GM12865 (cell line): ENCODE measurements around the gene FOXN3.

Experiments used
- DNase-seq: peaks from one replicate; pipeline ENCODE4 v3.0.0; 2010; ENCODE audit warnings: low read depth
- H3K4me3 ChIP-seq: 2 replicates; pipeline ENCODE4 v1.5.1; 2011; ENCODE audit warnings: mild to moderate bottlenecking, low read depth, low read length, control low read depth
- TF ChIP-seq, protein P1 (sequence below): IDR thresholded peaks from 2 replicates; pipeline ENCODE4 v1.5.1; 2011; ENCODE audit warnings: low read length, control low read depth, low read depth, inconsistent platforms; ENCODE audit not compliant: insufficient read depth; ENCODE audit errors: missing control alignments

FOXN3 gene

GRCh38 chr14:89379006-89379405, 38.0 kb downstream of the FOXN3 start:
- no peak for DNase-seq
- TF ChIP-seq, protein P1, sequence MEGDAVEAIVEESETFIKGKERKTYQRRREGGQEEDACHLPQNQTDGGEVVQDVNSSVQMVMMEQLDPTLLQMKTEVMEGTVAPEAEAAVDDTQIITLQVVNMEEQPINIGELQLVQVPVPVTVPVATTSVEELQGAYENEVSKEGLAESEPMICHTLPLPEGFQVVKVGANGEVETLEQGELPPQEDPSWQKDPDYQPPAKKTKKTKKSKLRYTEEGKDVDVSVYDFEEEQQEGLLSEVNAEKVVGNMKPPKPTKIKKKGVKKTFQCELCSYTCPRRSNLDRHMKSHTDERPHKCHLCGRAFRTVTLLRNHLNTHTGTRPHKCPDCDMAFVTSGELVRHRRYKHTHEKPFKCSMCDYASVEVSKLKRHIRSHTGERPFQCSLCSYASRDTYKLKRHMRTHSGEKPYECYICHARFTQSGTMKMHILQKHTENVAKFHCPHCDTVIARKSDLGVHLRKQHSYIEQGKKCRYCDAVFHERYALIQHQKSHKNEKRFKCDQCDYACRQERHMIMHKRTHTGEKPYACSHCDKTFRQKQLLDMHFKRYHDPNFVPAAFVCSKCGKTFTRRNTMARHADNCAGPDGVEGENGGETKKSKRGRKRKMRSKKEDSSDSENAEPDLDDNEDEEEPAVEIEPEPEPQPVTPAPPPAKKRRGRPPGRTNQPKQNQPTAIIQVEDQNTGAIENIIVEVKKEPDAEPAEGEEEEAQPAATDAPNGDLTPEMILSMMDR, result no peak
- H3K4me3 ChIP-seq, result no peak overlapping the region

DNA sequence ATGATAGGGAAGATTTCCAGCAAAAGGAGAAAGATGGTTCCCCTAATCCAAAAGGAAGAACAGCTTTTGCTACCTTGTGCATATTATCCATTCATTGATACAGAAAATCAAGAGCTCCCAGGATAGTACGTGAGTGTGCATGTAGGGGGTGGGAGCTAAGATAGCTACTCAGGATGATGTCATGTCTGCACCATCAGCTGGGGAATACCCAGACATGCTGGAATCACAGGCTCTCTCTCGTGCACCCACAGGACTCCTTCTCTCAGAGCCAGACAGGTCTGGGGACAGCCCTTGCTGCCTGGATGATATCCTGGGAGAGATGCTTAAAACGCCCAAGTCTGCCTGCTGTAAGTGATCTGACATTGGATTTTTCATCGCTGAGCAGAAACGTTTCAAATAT, 38.9 kb downstream of the FOXN3 start:
- no peak overlapping the region for H3K4me3 ChIP-seq
- DNase-seq, result peak; percentile 55
- TF ChIP-seq, protein P1, result no peak

- DNase-seq, result no peak
- no peak overlapping the region for H3K4me3 ChIP-seq
- TF ChIP-seq, protein P1, result no peak
These were observed 39.5 kb downstream of the FOXN3 start for GRCh38 chr14:89377544-89377943.

DNA sequence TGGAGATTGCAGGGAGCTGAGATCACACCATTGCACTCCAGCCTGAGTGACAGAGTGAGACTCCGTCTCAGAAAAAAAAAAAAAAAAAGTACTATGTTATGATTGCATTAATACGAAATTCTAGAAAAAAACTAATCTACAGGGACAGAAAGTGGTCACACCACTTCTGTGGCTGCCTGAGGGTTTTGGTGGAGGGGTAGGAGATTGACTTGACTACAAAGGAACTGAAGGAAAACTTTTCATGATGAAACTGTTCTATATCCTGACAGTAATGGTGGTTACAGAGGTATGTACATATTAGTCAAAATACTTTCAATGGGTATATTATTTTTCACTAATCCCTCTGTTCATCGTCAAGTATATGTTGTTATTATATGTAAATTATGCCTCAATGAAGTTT, 42.1 kb downstream of the FOXN3 start:
- DNase-seq, result no peak
- TF ChIP-seq, protein P1, result no peak
- H3K4me3 ChIP-seq, result no peak overlapping the region

DNA sequence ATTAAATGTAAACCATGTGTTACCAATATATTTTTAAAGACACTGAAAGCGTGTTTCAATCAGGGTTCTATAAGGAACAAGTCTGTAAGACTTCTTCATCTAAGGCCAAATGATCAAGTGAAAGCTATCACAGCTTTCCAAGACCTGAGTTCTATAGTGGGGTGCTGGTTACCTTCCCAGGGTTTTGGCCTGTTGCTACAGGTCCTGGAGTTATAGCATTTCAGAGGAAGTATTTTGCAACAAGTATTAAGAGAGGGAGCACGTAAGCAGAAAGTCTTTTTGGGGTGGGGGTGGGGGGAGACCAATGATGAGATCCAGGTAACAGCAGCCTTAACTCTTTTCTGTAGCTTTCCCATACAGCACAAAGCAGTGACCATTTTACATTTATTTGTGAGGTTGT, 43.8 kb downstream of the FOXN3 start:
- no peak overlapping the region for H3K4me3 ChIP-seq
- no peak for DNase-seq
- TF ChIP-seq, protein P1, result no peak

DNA sequence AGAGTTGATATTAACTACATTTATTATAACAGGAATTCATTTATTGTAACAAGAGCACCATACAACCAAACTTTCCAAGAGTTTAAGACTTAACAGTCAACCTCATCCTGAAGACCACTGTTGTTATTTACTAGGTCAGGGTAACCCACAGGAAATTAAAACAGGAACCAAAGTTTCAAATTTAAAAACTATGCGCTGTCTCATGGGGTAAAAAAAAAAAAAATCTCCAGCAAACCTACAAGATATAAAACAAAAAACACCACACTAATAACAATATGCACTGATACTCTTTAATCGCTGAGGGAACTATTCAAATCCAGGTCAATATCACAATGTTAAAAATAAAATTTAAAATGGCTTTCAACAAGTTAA, 44.5 kb downstream of the FOXN3 start:
- DNase-seq, result no peak
- H3K4me3 ChIP-seq, result no peak overlapping the region
- TF ChIP-seq, protein P1, result no peak

GRCh38 chr14:89371585-89372511, 45.2 kb downstream of the FOXN3 start:
- DNase-seq, result no peak
- TF ChIP-seq, protein P1, result no peak
- H3K4me3 ChIP-seq, result no peak overlapping the region
